Measurements from ENCODE around the gene RGS6.

DNA sequence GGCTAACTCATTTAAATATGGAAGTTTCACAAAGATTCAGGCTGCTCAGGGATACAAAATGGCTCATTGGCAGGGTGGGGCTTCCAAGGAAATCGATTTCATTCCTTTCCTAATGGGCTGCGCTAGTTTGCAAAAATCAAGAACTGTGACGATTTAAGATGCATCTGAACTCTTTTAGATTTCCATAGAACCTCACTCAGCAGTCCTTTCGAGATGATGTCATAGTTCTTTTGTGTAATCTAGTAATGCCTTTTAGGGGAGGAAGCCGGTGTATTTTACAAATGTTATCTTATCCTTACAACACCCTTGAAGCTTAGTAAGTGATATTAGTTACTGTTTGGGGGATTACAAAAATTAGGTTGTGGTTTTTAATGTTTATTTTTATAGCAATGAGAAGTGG is 239.8 kb downstream of the RGS6 start:
- TF ChIP-seq BHLHE40 (IDR thresholded peaks at IDR 0.05; ENCODE audit: borderline replicate concordance) (no peak), FOXM1 (IDR thresholded peaks at IDR 0.05; ENCODE audit: borderline replicate concordance) (no peak), SP1 (IDR thresholded peaks at IDR 0.05) (no peak), HDGF (IDR thresholded peaks at IDR 0.05; ENCODE audit: borderline replicate concordance) (no peak), PKNOX1 (IDR thresholded peaks at IDR 0.05) (no peak), ZNF384 (IDR thresholded peaks at IDR 0.05) (no peak), NFRKB (IDR thresholded peaks at IDR 0.05) (no peak), FOXA1 (IDR thresholded peaks at IDR 0.05) (no peak), ELF4 (IDR thresholded peaks at IDR 0.05) (no peak), FOXK2 (IDR thresholded peaks at IDR 0.05) (no peak)
